Measurements from ENCODE around the gene SRSF10. TPM values are rescaled to one million over a fixed set of nuclear protein-coding genes. Genes with fewer than 3 reads are reported as not detected.

SRSF10 gene
- total and polyA plus RNA-seq, 9 of the 15 experiments (the other 6 are each of a cell fraction or from before 2014, with no cell fraction given): 154 to 264 (median 205) TPM

DNA sequence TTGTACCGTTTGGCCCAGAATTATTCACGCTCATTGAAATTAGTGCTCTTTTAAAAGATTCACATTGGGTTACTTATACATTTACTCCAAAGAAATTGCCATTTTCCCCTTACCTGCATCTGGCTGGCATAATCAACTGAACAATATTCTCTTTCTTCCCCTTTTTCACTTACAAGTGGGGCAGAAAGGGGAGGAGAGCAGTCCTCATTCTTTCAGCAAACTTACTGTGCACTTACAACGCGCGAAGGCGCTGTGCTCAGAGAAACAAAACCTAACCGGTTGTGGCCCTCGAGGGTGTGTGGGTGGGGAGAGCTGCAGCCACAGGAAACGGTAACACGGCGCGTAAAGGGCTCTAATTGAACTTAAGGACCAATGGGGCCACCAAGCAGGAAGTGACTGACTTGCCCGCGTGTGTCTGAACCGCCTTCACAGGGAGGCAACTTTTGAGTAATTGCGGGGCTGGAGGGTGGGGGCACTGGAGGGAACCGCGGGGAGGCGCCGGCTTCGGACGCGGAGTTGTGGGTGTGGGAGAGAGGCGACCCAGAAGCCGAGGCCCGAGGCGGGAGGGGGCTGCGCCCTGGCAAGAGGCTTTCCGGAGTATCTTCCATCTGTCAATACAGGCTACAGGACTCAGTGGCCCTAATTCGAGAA, 21.2 kb downstream of the SRSF10 start (continued):
- TF ChIP-seq, protein P1, sequence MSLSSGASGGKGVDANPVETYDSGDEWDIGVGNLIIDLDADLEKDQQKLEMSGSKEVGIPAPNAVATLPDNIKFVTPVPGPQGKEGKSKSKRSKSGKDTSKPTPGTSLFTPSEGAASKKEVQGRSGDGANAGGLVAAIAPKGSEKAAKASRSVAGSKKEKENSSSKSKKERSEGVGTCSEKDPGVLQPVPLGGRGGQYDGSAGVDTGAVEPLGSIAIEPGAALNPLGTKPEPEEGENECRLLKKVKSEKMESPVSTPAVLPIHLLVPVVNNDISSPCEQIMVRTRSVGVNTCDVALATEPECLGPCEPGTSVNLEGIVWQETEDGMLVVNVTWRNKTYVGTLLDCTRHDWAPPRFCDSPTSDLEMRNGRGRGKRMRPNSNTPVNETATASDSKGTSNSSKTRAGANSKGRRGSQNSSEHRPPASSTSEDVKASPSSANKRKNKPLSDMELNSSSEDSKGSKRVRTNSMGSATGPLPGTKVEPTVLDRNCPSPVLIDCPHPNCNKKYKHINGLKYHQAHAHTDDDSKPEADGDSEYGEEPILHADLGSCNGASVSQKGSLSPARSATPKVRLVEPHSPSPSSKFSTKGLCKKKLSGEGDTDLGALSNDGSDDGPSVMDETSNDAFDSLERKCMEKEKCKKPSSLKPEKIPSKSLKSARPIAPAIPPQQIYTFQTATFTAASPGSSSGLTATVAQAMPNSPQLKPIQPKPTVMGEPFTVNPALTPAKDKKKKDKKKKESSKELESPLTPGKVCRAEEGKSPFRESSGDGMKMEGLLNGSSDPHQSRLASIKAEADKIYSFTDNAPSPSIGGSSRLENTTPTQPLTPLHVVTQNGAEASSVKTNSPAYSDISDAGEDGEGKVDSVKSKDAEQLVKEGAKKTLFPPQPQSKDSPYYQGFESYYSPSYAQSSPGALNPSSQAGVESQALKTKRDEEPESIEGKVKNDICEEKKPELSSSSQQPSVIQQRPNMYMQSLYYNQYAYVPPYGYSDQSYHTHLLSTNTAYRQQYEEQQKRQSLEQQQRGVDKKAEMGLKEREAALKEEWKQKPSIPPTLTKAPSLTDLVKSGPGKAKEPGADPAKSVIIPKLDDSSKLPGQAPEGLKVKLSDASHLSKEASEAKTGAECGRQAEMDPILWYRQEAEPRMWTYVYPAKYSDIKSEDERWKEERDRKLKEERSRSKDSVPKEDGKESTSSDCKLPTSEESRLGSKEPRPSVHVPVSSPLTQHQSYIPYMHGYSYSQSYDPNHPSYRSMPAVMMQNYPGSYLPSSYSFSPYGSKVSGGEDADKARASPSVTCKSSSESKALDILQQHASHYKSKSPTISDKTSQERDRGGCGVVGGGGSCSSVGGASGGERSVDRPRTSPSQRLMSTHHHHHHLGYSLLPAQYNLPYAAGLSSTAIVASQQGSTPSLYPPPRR (CRISPR knock-in tag; IDR thresholded peaks at IDR 0.05; ENCODE audit: borderline replicate concordance): no peak
- no peak for TF ChIP-seq ZC3H4 (CRISPR knock-in tag; IDR thresholded peaks at IDR 0.05; ENCODE audit: borderline replicate concordance)
- peak; percentile 46 to 65; a peak in 2 of 4 replicates for TF ChIP-seq ARNT (IDR thresholded peaks at IDR 0.05)
- no peak for TF ChIP-seq ZNF75A (CRISPR knock-in tag; IDR thresholded peaks at IDR 0.05)
- no peak for TF ChIP-seq MECOM (CRISPR knock-in tag; IDR thresholded peaks at IDR 0.05)
- no peak for TF ChIP-seq ZNF780A (CRISPR knock-in tag; IDR thresholded peaks at IDR 0.05)
- peak; percentile 47; the same call in 1 of the 2 replicates for TF ChIP-seq CREB1 (IDR thresholded peaks at IDR 0.05)
- TF ChIP-seq CREB1 (CRISPR knock-in tag; IDR thresholded peaks at IDR 0.05): peak; percentile 55
- 0 out of 2 replicates have a peak, but pooled peaks have one; percentile 6 for TF ChIP-seq MAFK (IDR thresholded peaks at IDR 0.05; ENCODE audit: low read length)
- TF ChIP-seq ZNF3 (CRISPR knock-in tag; IDR thresholded peaks at IDR 0.05): 0 out of 2 replicates have a peak, but pooled peaks have one; percentile 34
- TF ChIP-seq, protein P2, sequence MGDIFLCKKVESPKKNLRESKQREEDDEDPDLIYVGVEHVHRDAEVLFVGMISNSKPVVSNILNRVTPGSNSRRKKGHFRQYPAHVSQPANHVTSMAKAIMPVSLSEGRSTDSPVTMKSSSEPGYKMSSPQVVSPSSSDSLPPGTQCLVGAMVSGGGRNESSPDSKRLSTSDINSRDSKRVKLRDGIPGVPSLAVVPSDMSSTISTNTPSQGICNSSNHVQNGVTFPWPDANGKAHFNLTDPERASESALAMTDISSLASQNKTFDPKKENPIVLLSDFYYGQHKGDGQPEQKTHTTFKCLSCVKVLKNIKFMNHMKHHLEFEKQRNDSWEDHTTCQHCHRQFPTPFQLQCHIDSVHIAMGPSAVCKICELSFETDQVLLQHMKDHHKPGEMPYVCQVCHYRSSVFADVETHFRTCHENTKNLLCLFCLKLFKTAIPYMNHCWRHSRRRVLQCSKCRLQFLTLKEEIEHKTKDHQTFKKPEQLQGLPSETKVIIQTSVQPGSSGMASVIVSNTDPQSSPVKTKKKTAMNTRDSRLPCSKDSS (IDR thresholded peaks at IDR 0.05; ENCODE audit: low read depth, partially characterized antibody): no peak
- no peak for TF ChIP-seq ZNF175 (CRISPR knock-in tag; IDR thresholded peaks at IDR 0.05; ENCODE audit: low read depth)
- no peak for TF ChIP-seq CCAR2 (IDR thresholded peaks at IDR 0.05; ENCODE audit: low read depth, low read length)
- TF ChIP-seq, protein P3, sequence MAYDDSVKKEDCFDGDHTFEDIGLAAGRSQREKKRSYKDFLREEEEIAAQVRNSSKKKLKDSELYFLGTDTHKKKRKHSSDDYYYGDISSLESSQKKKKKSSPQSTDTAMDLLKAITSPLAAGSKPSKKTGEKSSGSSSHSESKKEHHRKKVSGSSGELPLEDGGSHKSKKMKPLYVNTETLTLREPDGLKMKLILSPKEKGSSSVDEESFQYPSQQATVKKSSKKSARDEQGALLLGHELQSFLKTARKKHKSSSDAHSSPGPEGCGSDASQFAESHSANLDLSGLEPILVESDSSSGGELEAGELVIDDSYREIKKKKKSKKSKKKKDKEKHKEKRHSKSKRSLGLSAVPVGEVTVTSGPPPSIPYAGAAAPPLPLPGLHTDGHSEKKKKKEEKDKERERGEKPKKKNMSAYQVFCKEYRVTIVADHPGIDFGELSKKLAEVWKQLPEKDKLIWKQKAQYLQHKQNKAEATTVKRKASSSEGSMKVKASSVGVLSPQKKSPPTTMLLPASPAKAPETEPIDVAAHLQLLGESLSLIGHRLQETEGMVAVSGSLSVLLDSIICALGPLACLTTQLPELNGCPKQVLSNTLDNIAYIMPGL (CRISPR knock-in tag; IDR thresholded peaks at IDR 0.05): no peak
- TF ChIP-seq GTF2E2 (tag; IDR thresholded peaks at IDR 0.05): no peak
- TF ChIP-seq ZNF165 (CRISPR knock-in tag; IDR thresholded peaks at IDR 0.05; ENCODE audit: borderline replicate concordance): no peak
- peak in 1 of 2 experiments; percentile 81; a peak in 2 of 4 replicates for TF ChIP-seq MAZ (CRISPR knock-in tag; conservative IDR thresholded peaks at IDR 0.05 in 1 of 2, IDR thresholded peaks at IDR 0.05 in 1 of 2)
- 0 out of 2 replicates have a peak, but pooled peaks have one; percentile 40 for TF ChIP-seq ZKSCAN1 (IDR thresholded peaks at IDR 0.05; ENCODE audit: low read depth, low read length)
- TF ChIP-seq XRCC3 (IDR thresholded peaks at IDR 0.05): no peak
- no peak for TF ChIP-seq KDM2B (CRISPR knock-in tag; IDR thresholded peaks at IDR 0.05)
- no peak; the same call in 1 of the 2 replicates for TF ChIP-seq ESRRA (IDR thresholded peaks at IDR 0.05; ENCODE audit: borderline replicate concordance, low read depth)

All from K562 (cell line).